ENCODE measurements around the gene CST9.
"Not testable (repeated sequence)": the region's sequence is repeated elsewhere in the genome, so short reads cannot be mapped to it uniquely, and the experiment has no call there.

CST9 gene

DNA sequence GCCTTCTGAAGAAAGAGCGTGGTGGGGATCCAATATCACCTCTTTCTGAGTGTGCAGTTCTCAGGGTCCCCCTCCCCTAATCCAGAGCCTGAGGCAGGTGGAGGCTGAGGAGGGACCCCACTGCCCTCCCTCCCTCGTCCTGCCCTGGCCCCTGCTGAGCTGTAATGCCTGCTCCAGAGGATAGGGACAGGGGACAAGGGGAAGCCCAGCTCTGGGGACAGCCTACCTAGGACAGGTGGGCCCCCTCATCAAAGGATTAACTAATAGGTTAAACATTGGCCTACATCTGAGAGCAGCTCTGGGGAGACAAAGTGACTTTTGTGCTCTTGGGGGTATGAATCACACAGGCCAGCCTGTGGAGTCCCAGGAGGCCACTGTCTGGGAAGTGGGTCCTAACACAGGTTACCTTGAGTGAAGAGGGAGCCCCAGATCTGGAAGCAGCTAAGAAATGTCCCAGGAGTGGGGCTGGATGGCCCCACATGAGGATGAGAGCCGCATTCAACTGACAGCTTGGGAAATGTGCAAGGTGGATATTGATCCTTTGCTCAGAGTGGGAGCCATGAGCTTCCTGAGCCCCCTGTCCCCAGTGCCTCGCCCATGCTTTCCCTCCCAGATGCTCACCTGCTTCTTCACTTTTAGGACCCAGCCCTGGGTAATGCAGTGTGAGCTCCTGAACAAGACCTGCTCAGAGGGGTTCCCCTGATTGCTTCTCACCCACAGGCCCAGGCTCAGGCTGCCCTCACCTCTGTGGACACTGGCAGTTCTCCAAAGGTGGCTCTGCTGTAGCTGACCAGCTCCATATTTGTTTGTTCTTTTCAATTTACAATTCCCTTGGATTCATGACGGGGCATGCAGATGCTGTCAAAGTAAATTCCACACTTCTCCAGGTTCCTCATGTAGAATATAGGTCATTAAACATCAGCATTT lies 19.6 kb downstream of the CST9 start:
- no peak for TF ChIP-seq CTCF (IDR thresholded peaks at IDR 0.05)
- peak in 1 of 2 donors; percentile 8 for DNase-seq
- intact Hi-C loops (cut with DNase I; ENCODE audit: low total_unique reads) = no loop called here
- Histone ChIP-seq H3K27ac (no peak overlapping the region), H3K9me3 (no peaks in the 10 kb centered on the region), H3K36me3 (no peaks in the 10 kb centered on the region), H3K4me3 (no peak overlapping the region), H3K27me3 (peaks cover 0 to 20% of the 10 kb centered on the region in 2 donors), H3K4me1 (no peaks in the 10 kb centered on the region)

GRCh38 chr20:23585449-23585807 lies 20.3 kb downstream of the CST9 start:
- Histone ChIP-seq H3K4me3 (no peak overlapping the region), H3K27ac (no peak overlapping the region), H3K4me1 (no peaks in the 10 kb centered on the region), H3K9me3 (no peaks in the 10 kb centered on the region), H3K36me3 (no peaks in the 10 kb centered on the region), H3K27me3 (peaks cover 0 to 20% of the 10 kb centered on the region in 2 donors)
- no peak for TF ChIP-seq CTCF (IDR thresholded peaks at IDR 0.05)
- peak in 1 of 2 donors; percentile 5 for DNase-seq
- intact Hi-C loops (cut with DNase I; ENCODE audit: low total_unique reads) = no loop called here

DNA sequence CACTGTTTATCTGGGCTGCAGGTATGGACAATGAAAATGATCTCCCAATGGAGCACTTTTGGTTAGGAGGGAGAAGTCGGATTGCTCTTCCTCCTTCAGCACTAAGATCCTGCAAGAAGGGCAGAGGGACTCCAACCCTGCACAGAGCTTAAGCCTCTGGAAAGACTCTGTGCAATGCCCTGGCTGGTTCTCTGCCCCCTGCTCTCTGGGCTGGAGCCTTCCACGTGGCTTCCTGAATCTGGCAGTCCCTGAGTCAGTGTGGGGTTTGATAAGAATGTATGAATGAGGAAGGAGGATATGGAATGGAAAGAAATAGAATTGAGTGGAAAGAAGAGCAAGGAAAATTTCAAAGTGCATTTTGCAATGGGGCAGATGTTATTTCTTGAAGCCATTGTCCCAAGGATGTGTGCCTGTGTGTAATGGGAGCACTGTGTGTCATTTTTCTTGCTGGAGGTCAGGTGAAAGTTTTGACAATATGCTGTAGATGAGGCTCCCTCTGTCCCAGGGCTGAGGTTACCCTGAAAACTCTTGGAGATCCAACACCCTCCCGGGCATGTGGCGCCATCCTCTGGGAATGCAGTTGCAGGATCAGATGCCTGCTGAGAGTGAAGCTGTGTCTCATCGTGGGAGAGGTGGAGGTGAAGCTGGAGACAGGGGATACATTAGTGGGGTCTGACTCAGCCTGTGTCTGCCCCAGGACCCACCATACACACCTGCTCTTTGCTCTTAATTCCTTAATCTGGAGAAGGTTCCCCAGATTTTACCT lies 21.1 kb downstream of the CST9 start:
- Histone ChIP-seq H3K36me3 (no peaks in the 10 kb centered on the region), H3K9me3 (no peaks in the 10 kb centered on the region), H3K4me3 (no peak overlapping the region), H3K27ac (no peak overlapping the region), H3K4me1 (no peaks in the 10 kb centered on the region), H3K27me3 (peaks cover 0 to 20% of the 10 kb centered on the region in 2 donors)
- intact Hi-C loops (cut with DNase I; ENCODE audit: low total_unique reads) = no loop called here
- no peak for DNase-seq
- no peak for TF ChIP-seq CTCF (IDR thresholded peaks at IDR 0.05)

DNA sequence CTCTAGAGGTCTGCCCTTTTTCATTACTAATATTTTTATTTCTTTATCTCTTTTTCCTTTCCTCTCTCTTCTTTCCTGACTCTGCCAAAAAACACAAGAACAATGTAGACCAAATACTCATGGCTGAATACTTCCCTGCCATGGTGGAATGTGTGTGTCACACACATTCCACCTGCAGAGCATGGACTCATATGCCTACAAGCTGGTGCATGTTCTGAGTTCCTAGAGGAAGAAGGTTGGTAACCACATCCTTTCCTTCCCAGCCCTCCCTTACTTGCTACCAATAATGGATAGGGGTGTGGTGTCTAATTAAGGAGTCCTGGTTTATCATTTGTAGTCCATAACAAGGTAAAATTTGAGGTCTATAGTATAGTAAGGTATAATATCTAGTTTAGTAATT lies 22.2 kb downstream of the CST9 start:
- H3K9me3 ChIP-seq = no peaks in the 10 kb centered on the region

DNA sequence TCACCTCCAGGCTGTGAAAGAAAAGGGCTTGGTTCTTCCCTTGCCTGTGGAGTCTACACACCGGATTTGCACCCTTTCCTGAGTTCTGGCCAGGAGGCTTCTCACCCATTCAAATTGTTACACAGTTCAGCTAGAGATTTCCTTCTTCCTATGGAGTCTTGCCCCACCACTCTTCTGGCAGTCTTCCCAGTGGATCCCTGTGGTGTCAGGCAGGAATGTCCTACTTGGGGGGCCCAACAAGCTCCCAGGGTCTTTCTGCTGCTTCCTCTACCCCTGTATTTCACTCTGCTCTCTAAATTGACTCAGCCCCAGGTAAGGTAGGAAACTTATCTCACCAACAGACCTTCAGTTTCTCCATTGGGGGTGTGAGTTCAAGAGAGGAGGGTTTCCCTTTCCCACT lies 23.4 kb downstream of the CST9 start:
- peaks cover 0 to 17% of the 10 kb centered on the region in 2 donors for H3K27me3 ChIP-seq
- no peak for DNase-seq
- H3K27ac ChIP-seq = no peak overlapping the region
- H3K36me3 ChIP-seq = no peaks in the 10 kb centered on the region
- no peaks in the 10 kb centered on the region for H3K9me3 ChIP-seq
- TF ChIP-seq CTCF (IDR thresholded peaks at IDR 0.05) = no peak
- H3K4me3 ChIP-seq = no peak overlapping the region
- intact Hi-C loops (cut with DNase I; ENCODE audit: low total_unique reads) = no loop called here
- no peaks in the 10 kb centered on the region for H3K4me1 ChIP-seq

More for the DNA sequence above, 22.2 kb downstream of the CST9 start:
- Histone ChIP-seq H3K27ac (no peak overlapping the region), H3K4me1 (no peaks in the 10 kb centered on the region), H3K4me3 (no peak overlapping the region), H3K36me3 (no peaks in the 10 kb centered on the region), H3K27me3 (peaks cover 0 to 20% of the 10 kb centered on the region in 2 donors)
- DNase-seq = no peak
- TF ChIP-seq CTCF (IDR thresholded peaks at IDR 0.05) = no peak
- intact Hi-C loops (cut with DNase I; ENCODE audit: low total_unique reads) = no loop called here

DNA sequence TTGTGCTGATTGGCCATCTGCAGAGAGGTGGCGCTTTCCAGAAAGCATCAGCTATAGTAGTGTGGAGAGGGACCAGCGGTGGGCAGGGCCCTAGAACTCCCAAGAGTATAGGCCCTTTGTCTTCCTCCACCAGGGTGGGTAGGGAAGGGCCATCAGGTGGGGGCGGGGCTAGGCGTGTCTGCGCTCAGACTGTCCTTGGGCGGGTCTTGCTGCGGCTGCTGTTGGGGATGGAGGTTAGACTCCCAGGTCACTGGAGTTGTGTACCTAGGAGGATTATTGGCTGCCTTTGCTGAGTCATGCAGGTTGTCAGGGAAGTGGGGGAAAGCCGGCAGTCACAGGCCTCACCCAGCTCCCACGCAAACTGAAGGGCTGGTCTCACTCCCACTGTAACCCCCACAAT lies 23.9 kb downstream of the CST9 start:
- H3K4me1 ChIP-seq; DNase-seq; intact Hi-C loops (cut with DNase I; ENCODE audit: low total_unique reads); H3K27ac ChIP-seq; H3K4me3 ChIP-seq; H3K9me3 ChIP-seq; H3K36me3 ChIP-seq: not testable (repeated sequence)
- peaks cover 0 to 17% of the 10 kb centered on the region in 2 donors for H3K27me3 ChIP-seq

All from tibial artery (tissue), 4 donors.